A549 (cell line): Measurements from ENCODE around the gene TTF2. TPM values are rescaled to one million over a fixed set of nuclear protein-coding genes. Genes with fewer than 3 reads are reported as not detected.

Experiments
- ATAC-seq, 2 experiments: fragments of 200-7000 bp in 1 of 2; fragments of >200 bp in 1 of 2; cut with Nextera tagmentation in 1 of 2; cut with Tn5 transposase in 1 of 2; 3 replicates each; pipeline versions ENCODE4 v1.8.0 to v1.9.1; 2018 to 2020; ENCODE audit warnings: mild to moderate bottlenecking in 1 of 2, moderate library complexity in 1 of 2
- CTCF ChIA-PET: fragments of 300-600 bp; sonication (Branson Sonifier 250); formaldehyde crosslinking; extraction: SDS; loops from one replicate; lab custom pipeline; 2021; ENCODE audit warnings: antibody characterized with exemption, inconsistent platforms; lab: Yijun Ruan, JAX
- POLR2A ChIA-PET: fragments of 350-600 bp; formaldehyde crosslinking; extraction: SDS; loops from one replicate; lab custom pipeline; 2021; ENCODE audit warnings: antibody characterized with exemption, inconsistent platforms; lab: Yijun Ruan, JAX
- DNase-seq, 2 experiments: peaks; one replicate each; pipeline versions ENCODE4 v3.0.0 to v3.0.0-alpha.2; 2011 to 2016; ENCODE audit warnings: low read depth in 1 of 2, low spot score in 1 of 2
- FAIRE-seq: peaks from 2 replicates; lab custom pipeline; 2011; peaks lifted over from hg19 to GRCh38; lab: Jason Lieb, UNC
- H3K27ac ChIP-seq, 2 experiments: fragments of >200 bp; sonication (Bioruptor Twin); formaldehyde crosslinking; 3 replicates each; pipeline ENCODE4 v1.5.1; 2016 to 2017
- H3K4me1 ChIP-seq: fragments of >200 bp; sonication (Bioruptor Twin); formaldehyde crosslinking; 3 replicates; pipeline ENCODE4 v1.6.1; 2016
- H3K4me2 ChIP-seq: fragments of >200 bp; sonication (Bioruptor Twin); formaldehyde crosslinking; 3 replicates; pipeline ENCODE4 v1.6.1; 2016
- H3K4me3 ChIP-seq: fragments of >200 bp; sonication (Bioruptor Twin); formaldehyde crosslinking; 3 replicates; pipeline ENCODE4 v1.5.1; 2016
- H3K9me3 ChIP-seq: fragments of >200 bp; sonication (Bioruptor Twin); formaldehyde crosslinking; 3 replicates; pipeline ENCODE4 v1.6.1; 2016
- CBX8 ChIP-seq: fragments of 200-600 bp; sonication (generic); IDR thresholded peaks from 2 replicates; pipeline ENCODE4 v1.6.1; 2016
- CEBPB ChIP-seq, 2 experiments: fragments of >200 bp in 1 of 2; sonication (Bioruptor Twin) in 1 of 2; formaldehyde crosslinking in 1 of 2; IDR thresholded peaks; 2 replicates each; pipeline ENCODE4 v1.6.1; 2012 to 2016
- CHD4 ChIP-seq: fragments of 200-600 bp; sonication (generic); IDR thresholded peaks from 2 replicates; pipeline ENCODE4 v1.6.1; 2016; ENCODE audit warnings: antibody characterized with exemption, mild to moderate bottlenecking, borderline replicate concordance
- EP300 ChIP-seq, 2 experiments: fragments of >200 bp; sonication (Bioruptor Twin); formaldehyde crosslinking; IDR thresholded peaks; 2 replicates in 1 of 2; 3 replicates in 1 of 2; pipeline ENCODE4 v1.6.1; 2016 to 2017
- ESRRA ChIP-seq: fragments of 150-350 bp; IDR thresholded peaks from 2 replicates; pipeline ENCODE4 v1.6.1; 2014; ENCODE audit warnings: mild to moderate bottlenecking, low read length, borderline replicate concordance
- HEYL ChIP-seq: fragments of 250-450 bp; sonication (Bioruptor Pico); IDR thresholded peaks from 2 replicates; pipeline ENCODE4 v1.8.0; 2021; ENCODE audit warnings: mild to moderate bottlenecking, moderate library complexity
- JUN ChIP-seq, 2 experiments: fragments of >200 bp; sonication (Bioruptor Twin); formaldehyde crosslinking; IDR thresholded peaks; 2 replicates in 1 of 2; 3 replicates in 1 of 2; pipeline ENCODE4 v1.6.1; 2016 to 2017
- JUNB ChIP-seq: fragments of >200 bp; sonication (Bioruptor Twin); formaldehyde crosslinking; IDR thresholded peaks from 2 replicates; pipeline ENCODE4 v1.6.1; 2016
- MAFK ChIP-seq: fragments of 450-650 bp; IDR thresholded peaks from 2 replicates; pipeline ENCODE4 v1.6.1; 2014; ENCODE audit not compliant: partially characterized antibody
- MYC ChIP-seq: IDR thresholded peaks from 2 replicates; pipeline ENCODE4 v1.6.1; 2012; ENCODE audit warnings: mild to moderate bottlenecking, inconsistent platforms, low read length, improper control_type of control experiment, borderline replicate concordance
- NFE2L2 ChIP-seq: fragments of 150-350 bp; conservative IDR thresholded peaks from 2 replicates; pipeline ENCODE4 v1.6.1; 2014; ENCODE audit warnings: low read length
- RAD21 ChIP-seq, 2 experiments: fragments of >200 bp in 1 of 2; sonication (Bioruptor Twin) in 1 of 2; formaldehyde crosslinking in 1 of 2; IDR thresholded peaks in 1 of 2; conservative IDR thresholded peaks in 1 of 2; 2 replicates in 1 of 2; 3 replicates in 1 of 2; pipeline ENCODE4 v1.6.1; 2012 to 2018; ENCODE audit warnings: inconsistent platforms in 1 of 2
- SMC3 ChIP-seq: fragments of >200 bp; sonication (Bioruptor Twin); formaldehyde crosslinking; IDR thresholded peaks from 3 replicates; pipeline ENCODE4 v1.6.1; 2018; ENCODE audit warnings: inconsistent platforms
- SREBF2 ChIP-seq: fragments of 450-650 bp; IDR thresholded peaks from 2 replicates; pipeline ENCODE4 v1.6.1; 2014; ENCODE audit warnings: mild to moderate bottlenecking, moderate library complexity
- WGBS: methylation state at CpG from one replicate; pipeline ENCODE4 v1.1.6; 2017; ENCODE audit errors: missing lambda C conversion rate; 5-methylcytosine and 5-hydroxymethylcytosine counted together
- polyA plus RNA-seq, 4 experiments: library from polyadenylated mRNA; depleted of rRNA in 3 of 4; stranded (reverse); fragments of >200 nt; fragmentation: RNase III in 1 of 4; extraction: RNeasy Plus Mini Kit Qiagen cat#74134 plus additional on column Dnase treatment in 1 of 4; gene quantifications; 2 replicates in 3 of 4; 3 replicates in 1 of 4; pipeline ENCODE4 v1.2.3, GENCODE V29; 2011 to 2017
- TF ChIP-seq, protein P1 (sequence below): fragments of 250-450 bp; sonication (Bioruptor Pico); IDR thresholded peaks from 2 replicates; pipeline ENCODE4 v1.5.0; 2020; ENCODE audit warnings: low read depth, mild to moderate bottlenecking, moderate library complexity
- TF ChIP-seq, protein P2 (sequence below): fragments of >200 bp; sonication (Bioruptor Twin); formaldehyde crosslinking; IDR thresholded peaks from 2 replicates; pipeline ENCODE4 v1.6.1; 2016
- TF ChIP-seq, protein P3 (sequence below): fragments of 450-650 bp; IDR thresholded peaks from 2 replicates; pipeline ENCODE4 v1.6.1; 2014; ENCODE audit warnings: antibody characterized with exemption
- TF ChIP-seq, protein P4 (sequence below): fragments of >200 bp; sonication (Bioruptor Twin); formaldehyde crosslinking; IDR thresholded peaks from 3 replicates; pipeline ENCODE4 v1.6.1; 2016
- TF ChIP-seq, protein P5 (sequence below): fragments of >200 bp; sonication (Bioruptor Twin); formaldehyde crosslinking; IDR thresholded peaks from 3 replicates; pipeline ENCODE4 v1.5.1; 2016

TTF2 gene
- polyA plus RNA-seq, 2 of the 4 experiments (the other 2 are of a cell fraction), result 16.5 to 26.6 TPM

DNA sequence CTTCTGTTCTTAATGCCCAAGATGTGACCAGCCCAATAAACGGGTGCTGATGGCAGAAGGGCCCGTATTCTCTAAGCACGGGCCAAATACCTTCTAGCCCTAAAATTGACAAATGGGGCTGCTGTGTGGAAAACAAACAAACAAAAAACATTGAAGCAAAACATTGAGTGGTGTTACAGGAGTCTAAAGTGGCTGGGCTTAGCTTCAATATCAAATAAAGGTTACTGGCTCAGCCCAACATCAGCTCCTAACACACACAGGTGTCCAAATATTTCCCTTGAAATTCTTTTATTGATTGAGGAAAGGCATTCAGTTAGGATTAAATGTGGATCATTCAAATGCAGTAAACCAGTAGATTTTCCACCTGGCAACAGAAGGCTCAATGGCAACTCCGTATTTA, 13.3 kb upstream of the TTF2 start:
- no peak for ATAC-seq
- FAIRE-seq, result no peak
- CTCF ChIA-PET, result interaction anchor here (1.1 kb wide), 1 partner anchor 310 kb away, joined by 4 read pairs; no protein-coding TSS in a partner anchor

DNA sequence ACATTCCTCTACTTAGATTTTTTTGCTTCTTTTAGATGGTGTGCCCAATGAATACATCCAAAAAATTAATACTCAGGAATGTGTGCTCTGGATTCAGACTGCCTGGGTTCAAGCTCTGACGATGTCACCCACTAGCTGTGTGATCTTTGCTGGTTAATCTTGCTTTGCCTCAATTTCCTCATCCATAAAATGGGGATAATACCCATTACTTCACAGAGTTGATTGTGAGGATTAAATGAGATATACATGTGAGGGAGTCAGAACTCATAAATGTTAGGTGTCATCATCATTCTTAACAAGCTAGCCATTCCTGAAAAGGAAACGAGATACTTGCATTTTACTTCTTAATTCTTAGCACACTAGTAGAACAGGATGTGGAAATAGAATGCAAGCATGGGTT, 12.9 kb upstream of the TTF2 start:
- FAIRE-seq, result no peak
- no peak for ATAC-seq
- H3K9me3 ChIP-seq, result no peaks in the 10 kb centered on the region
- no peak overlapping the region for H3K27ac ChIP-seq
- no peaks in the 10 kb centered on the region for H3K4me1 ChIP-seq
- POLR2A ChIA-PET, result no interaction called here
- TF ChIP-seq ESRRA (no peak), JUNB (no peak), MAFK (no peak), JUN (IDR thresholded peaks at IDR 0.05) (no peak), CEBPB (IDR thresholded peaks at IDR 0.05) (no peak), RAD21 (conservative IDR thresholded peaks at IDR 0.05 in 1 of 2, IDR thresholded peaks at IDR 0.05 in 1 of 2) (no peak), SMC3 (no peak), CHD4 (no peak), NFE2L2 (no peak), EP300 (IDR thresholded peaks at IDR 0.05) (no peak), SREBF2 (no peak), MYC (no peak)
- TF ChIP-seq, protein P1, sequence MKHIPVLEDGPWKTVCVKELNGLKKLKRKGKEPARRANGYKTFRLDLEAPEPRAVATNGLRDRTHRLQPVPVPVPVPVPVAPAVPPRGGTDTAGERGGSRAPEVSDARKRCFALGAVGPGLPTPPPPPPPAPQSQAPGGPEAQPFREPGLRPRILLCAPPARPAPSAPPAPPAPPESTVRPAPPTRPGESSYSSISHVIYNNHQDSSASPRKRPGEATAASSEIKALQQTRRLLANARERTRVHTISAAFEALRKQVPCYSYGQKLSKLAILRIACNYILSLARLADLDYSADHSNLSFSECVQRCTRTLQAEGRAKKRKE (CRISPR knock-in tag), result no peak
- TF ChIP-seq, protein P2, sequence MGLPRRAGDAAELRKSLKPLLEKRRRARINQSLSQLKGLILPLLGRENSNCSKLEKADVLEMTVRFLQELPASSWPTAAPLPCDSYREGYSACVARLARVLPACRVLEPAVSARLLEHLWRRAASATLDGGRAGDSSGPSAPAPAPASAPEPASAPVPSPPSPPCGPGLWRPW, result no peak
- TF ChIP-seq, protein P3, sequence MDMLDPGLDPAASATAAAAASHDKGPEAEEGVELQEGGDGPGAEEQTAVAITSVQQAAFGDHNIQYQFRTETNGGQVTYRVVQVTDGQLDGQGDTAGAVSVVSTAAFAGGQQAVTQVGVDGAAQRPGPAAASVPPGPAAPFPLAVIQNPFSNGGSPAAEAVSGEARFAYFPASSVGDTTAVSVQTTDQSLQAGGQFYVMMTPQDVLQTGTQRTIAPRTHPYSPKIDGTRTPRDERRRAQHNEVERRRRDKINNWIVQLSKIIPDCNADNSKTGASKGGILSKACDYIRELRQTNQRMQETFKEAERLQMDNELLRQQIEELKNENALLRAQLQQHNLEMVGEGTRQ, result no peak
- TF ChIP-seq, protein P4, sequence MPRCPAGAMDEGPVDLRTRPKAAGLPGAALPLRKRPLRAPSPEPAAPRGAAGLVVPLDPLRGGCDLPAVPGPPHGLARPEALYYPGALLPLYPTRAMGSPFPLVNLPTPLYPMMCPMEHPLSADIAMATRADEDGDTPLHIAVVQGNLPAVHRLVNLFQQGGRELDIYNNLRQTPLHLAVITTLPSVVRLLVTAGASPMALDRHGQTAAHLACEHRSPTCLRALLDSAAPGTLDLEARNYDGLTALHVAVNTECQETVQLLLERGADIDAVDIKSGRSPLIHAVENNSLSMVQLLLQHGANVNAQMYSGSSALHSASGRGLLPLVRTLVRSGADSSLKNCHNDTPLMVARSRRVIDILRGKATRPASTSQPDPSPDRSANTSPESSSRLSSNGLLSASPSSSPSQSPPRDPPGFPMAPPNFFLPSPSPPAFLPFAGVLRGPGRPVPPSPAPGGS, result no peak
- CTCF ChIA-PET, result interaction anchor here (1.1 kb wide), 1 partner anchor 310 kb away, joined by 4 read pairs; no protein-coding TSS in a partner anchor
- no peak overlapping the region for H3K4me2 ChIP-seq
- no peak for DNase-seq
- H3K4me3 ChIP-seq, result no peak overlapping the region
- WGBS, result 64% methylated on average over 2 of the region's 2 CpGs

More for the DNA sequence above, 13.3 kb upstream of the TTF2 start:
- Histone ChIP-seq H3K4me3 (no peak overlapping the region), H3K27ac (no peak overlapping the region), H3K4me1 (no peaks in the 10 kb centered on the region), H3K9me3 (no peaks in the 10 kb centered on the region), H3K4me2 (no peak overlapping the region)
- DNase-seq, result no peak
- POLR2A ChIA-PET, result no interaction called here
- TF ChIP-seq CBX8, result no peak
- TF ChIP-seq, protein P5, sequence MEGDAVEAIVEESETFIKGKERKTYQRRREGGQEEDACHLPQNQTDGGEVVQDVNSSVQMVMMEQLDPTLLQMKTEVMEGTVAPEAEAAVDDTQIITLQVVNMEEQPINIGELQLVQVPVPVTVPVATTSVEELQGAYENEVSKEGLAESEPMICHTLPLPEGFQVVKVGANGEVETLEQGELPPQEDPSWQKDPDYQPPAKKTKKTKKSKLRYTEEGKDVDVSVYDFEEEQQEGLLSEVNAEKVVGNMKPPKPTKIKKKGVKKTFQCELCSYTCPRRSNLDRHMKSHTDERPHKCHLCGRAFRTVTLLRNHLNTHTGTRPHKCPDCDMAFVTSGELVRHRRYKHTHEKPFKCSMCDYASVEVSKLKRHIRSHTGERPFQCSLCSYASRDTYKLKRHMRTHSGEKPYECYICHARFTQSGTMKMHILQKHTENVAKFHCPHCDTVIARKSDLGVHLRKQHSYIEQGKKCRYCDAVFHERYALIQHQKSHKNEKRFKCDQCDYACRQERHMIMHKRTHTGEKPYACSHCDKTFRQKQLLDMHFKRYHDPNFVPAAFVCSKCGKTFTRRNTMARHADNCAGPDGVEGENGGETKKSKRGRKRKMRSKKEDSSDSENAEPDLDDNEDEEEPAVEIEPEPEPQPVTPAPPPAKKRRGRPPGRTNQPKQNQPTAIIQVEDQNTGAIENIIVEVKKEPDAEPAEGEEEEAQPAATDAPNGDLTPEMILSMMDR, result no peak
- TF ChIP-seq, protein P4, result no peak
- TF ChIP-seq, protein P2, result no peak
- no peak for TF ChIP-seq ESRRA
- TF ChIP-seq HEYL (CRISPR knock-in tag), result no peak
- WGBS, result 86% methylated on average over 4 of the region's 4 CpGs
